22Rv1 (cell line): ENCODE measurements around the gene TTC28.
A peak's percentile ranks its signal among the peaks of the same experiment; 100 is the strongest.

Source experiments
- H3K27ac ChIP-seq: fragments of 450-650 bp; 2 replicates; pipeline ENCODE4 v1.5.1; 2017
- CTCF ChIP-seq: fragments of 450-650 bp; IDR thresholded peaks from 2 replicates; pipeline ENCODE4 v1.5.1; 2017; ENCODE audit warnings: mild to moderate bottlenecking
- ZFX ChIP-seq: fragments of 450-650 bp; IDR thresholded peaks from 2 replicates; pipeline ENCODE4 v1.6.1; 2017; ENCODE audit warnings: antibody characterized with exemption, borderline replicate concordance

Gene TTC28

GRCh38 chr22:27991586-27992293 lies 687.9 kb downstream of the TTC28 start:
- no peak overlapping the region for H3K27ac ChIP-seq
- TF ChIP-seq ZFX (no peak), CTCF (no peak)

GRCh38 chr22:27990879-27991278 lies 688.8 kb downstream of the TTC28 start:
- TF ChIP-seq CTCF (peak; percentile 83), ZFX (no peak)
- H3K27ac ChIP-seq = no peak overlapping the region

- TF ChIP-seq CTCF (no peak), ZFX (no peak)
- H3K27ac ChIP-seq = no peak overlapping the region
These were observed 689.2 kb downstream of the TTC28 start for GRCh38 chr22:27990451-27990840.

- H3K27ac ChIP-seq = no peak overlapping the region
- TF ChIP-seq CTCF (no peak), ZFX (no peak)
These were observed 689.7 kb downstream of the TTC28 start for GRCh38 chr22:27989758-27990450.

GRCh38 chr22:27988704-27989103 lies 690.9 kb downstream of the TTC28 start:
- no peak for TF ChIP-seq CTCF
- TF ChIP-seq ZFX = no peak
- H3K27ac ChIP-seq = no peak overlapping the region

GRCh38 chr22:27987557-27987956 lies 692.1 kb downstream of the TTC28 start:
- no peak overlapping the region for H3K27ac ChIP-seq
- TF ChIP-seq ZFX (no peak), CTCF (no peak)

- TF ChIP-seq CTCF = no peak
- TF ChIP-seq ZFX = no peak
- no peak overlapping the region for H3K27ac ChIP-seq
These were observed 692.7 kb downstream of the TTC28 start for GRCh38 chr22:27986937-27987336.
